ENCODE results near the gene JAK3.

DNA sequence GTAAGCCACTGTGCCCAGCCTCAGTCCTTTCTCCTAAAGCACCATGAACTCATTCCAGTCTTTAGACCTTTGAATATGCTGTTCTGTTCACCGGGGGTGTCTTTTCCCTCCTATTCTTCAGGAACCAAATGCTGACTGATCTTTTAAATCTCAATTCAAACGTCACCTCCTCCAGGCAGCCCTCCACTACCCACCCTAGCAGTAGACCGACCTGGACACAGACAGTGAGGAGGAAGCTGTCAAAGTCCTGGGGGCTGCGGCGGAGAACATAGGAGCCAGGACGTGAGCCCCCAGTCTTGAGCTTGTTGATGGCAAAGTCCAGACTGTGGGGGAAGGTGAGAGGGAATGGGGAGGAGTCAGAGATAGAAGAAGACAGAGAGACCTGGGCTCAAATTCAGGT is 7.8 kb downstream of the JAK3 start:
- TF ChIP-seq, protein P1, sequence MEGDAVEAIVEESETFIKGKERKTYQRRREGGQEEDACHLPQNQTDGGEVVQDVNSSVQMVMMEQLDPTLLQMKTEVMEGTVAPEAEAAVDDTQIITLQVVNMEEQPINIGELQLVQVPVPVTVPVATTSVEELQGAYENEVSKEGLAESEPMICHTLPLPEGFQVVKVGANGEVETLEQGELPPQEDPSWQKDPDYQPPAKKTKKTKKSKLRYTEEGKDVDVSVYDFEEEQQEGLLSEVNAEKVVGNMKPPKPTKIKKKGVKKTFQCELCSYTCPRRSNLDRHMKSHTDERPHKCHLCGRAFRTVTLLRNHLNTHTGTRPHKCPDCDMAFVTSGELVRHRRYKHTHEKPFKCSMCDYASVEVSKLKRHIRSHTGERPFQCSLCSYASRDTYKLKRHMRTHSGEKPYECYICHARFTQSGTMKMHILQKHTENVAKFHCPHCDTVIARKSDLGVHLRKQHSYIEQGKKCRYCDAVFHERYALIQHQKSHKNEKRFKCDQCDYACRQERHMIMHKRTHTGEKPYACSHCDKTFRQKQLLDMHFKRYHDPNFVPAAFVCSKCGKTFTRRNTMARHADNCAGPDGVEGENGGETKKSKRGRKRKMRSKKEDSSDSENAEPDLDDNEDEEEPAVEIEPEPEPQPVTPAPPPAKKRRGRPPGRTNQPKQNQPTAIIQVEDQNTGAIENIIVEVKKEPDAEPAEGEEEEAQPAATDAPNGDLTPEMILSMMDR (IDR thresholded peaks at IDR 0.05; ENCODE audit: extremely low read depth in 1 of 2, insufficient read depth in 1 of 2, low read depth in 1 of 2, low read length in 2 of 2) = no peak
- TF ChIP-seq EZH2 (IDR thresholded peaks at IDR 0.05; ENCODE audit: borderline replicate concordance, low read depth, low read length, severe bottlenecking) = no peak
- no peak for TF ChIP-seq POLR2A (IDR thresholded peaks at IDR 0.05; ENCODE audit: low read depth, low read length)
- no peak for TF ChIP-seq POLR2AphosphoS5 (IDR thresholded peaks at IDR 0.05; ENCODE audit: insufficient read depth, low read depth, low read length)
- TF ChIP-seq, protein P2, sequence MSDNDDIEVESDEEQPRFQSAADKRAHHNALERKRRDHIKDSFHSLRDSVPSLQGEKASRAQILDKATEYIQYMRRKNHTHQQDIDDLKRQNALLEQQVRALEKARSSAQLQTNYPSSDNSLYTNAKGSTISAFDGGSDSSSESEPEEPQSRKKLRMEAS (IDR thresholded peaks at IDR 0.05; ENCODE audit: insufficient read depth, insufficient read length) = no peak
- no peak for TF ChIP-seq FOS (IDR thresholded peaks at IDR 0.05; ENCODE audit: borderline replicate concordance, insufficient read depth, low read length)
- TF ChIP-seq JUN (IDR thresholded peaks at IDR 0.05; ENCODE audit: borderline replicate concordance, insufficient read depth, insufficient read length, low read depth) = no peak
- no peak for TF ChIP-seq GATA2 (IDR thresholded peaks at IDR 0.05; ENCODE audit: insufficient read depth, insufficient read length, low read depth, low read length)
- no peak for TF ChIP-seq MYC (IDR thresholded peaks at IDR 0.05; ENCODE audit: low read depth, low read length)

Data from endothelial cell of umbilical vein (primary cell).